ENCODE measurements around the gene BCAM. TPM values are rescaled to one million over a fixed set of nuclear protein-coding genes. Genes with fewer than 3 reads are reported as not detected.

The BCAM gene
- total and polyA plus RNA-seq, 3 experiments from 2014 or later = not detected

DNA sequence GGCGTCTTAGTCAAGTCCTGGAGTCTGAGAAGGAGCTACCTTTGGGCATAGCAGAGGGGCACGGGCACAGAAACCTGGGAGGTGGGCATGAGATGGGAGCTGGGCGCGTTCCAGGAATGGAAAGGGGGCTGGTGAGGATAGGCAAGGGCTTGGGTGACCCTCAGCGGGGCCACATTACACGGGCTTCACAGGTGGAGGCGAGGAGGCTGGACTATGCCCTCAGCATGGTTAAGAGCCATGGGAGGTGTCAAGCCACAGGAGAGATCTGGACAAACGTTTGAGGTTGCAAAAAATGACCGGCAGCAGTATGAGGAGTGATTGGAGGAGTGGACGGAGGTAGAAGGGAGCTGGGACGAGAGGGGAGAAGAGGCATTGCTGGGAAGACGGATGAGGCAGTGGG, 58.7 kb downstream of the BCAM start:
- H3K27me3 Mint-ChIP-seq = peaks cover 1 to 3% of the 10 kb centered on the region in 2 donors
- H3K27ac Mint-ChIP-seq = no peak overlapping the region
- no peaks in the 10 kb centered on the region for H3K27me3 ChIP-seq (ENCODE audit: insufficient read depth, low read length, poor library complexity, severe bottlenecking)
- no peaks in the 10 kb centered on the region for H3K4me1 ChIP-seq (ENCODE audit: insufficient read depth, low read length)
- peaks cover 0 to 2% (median 0%) of the 10 kb centered on the region in 3 donors for H3K36me3 Mint-ChIP-seq
- H3K4me1 Mint-ChIP-seq = no peaks in the 10 kb centered on the region
- H3K9me3 ChIP-seq (ENCODE audit: low read length) = no peaks in the 10 kb centered on the region
- H3K9me3 Mint-ChIP-seq = no peaks in the 10 kb centered on the region
- no peak overlapping the region for H3K4me3 ChIP-seq (ENCODE audit: low read length)
- no peak overlapping the region for H3K4me3 Mint-ChIP-seq
- H3K36me3 ChIP-seq (ENCODE audit: insufficient read depth, low read length) = no peaks in the 10 kb centered on the region
- DNase-seq = peak in 1 of 5 donors; percentile 1
- POLR2A ChIA-PET = no interaction called here
- no peak overlapping the region for H3K27ac ChIP-seq (ENCODE audit: low read depth, low read length)
- CTCF ChIA-PET = interaction anchor here (0.6 to 0.7 kb wide), 2 partner anchors 155 to 166 kb away, joined by 3 read pairs; no protein-coding TSS in a partner anchor

DNA sequence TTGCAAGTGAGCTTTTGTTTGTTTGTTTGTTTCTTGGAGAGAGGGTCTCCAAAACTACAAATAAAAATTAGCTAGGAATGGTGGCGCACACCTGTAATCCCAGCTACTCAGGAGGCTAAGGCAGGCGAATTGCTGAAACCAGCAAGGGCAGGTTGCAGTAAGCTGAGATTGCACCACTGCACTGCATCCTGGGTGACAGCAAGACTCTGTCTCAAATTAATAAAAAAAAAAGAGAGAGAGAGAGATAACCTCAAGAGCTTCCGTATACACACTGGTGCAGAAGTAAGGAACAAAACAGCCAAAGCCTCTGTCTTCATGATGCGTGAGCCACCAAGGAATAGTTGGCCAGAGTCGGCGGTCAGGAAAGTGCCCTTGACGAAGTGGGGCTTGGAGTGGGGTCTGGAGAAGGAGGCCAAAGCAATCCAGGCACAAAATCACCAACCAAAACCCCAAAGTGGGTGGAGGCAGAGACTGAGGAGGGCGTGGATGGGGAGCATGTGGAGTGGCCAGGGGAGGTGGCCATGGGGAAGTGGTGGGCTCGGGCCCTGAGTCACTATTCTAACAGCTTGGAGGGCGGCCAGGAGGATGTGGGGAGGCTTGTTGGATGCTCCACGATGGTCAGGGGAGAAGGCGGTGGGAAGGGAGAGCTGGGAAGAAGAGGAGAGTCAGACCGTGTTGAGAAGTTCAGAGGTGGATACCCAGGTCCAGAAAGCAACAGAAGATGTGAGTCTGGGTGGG, 61.0 kb downstream of the BCAM start:
- H3K4me1 ChIP-seq (ENCODE audit: insufficient read depth, low read length) = no peaks in the 10 kb centered on the region
- no peaks in the 10 kb centered on the region for H3K9me3 ChIP-seq (ENCODE audit: low read length)
- no peak overlapping the region for H3K27ac ChIP-seq (ENCODE audit: low read depth, low read length)
- peaks cover 0 to 2% (median 0%) of the 10 kb centered on the region in 3 donors for H3K36me3 Mint-ChIP-seq
- H3K27ac Mint-ChIP-seq = no peak overlapping the region
- peak in 1 of 5 donors; percentile 13 for DNase-seq
- CTCF ChIA-PET = no interaction called here
- H3K4me3 Mint-ChIP-seq = no peak overlapping the region
- H3K4me3 ChIP-seq (ENCODE audit: low read length) = no peak overlapping the region
- H3K27me3 ChIP-seq (ENCODE audit: insufficient read depth, low read length, poor library complexity, severe bottlenecking) = no peaks in the 10 kb centered on the region
- no peaks in the 10 kb centered on the region for H3K36me3 ChIP-seq (ENCODE audit: insufficient read depth, low read length)
- H3K4me1 Mint-ChIP-seq = no peaks in the 10 kb centered on the region
- H3K27me3 Mint-ChIP-seq = peaks cover 1 to 3% of the 10 kb centered on the region in 2 donors
- H3K9me3 Mint-ChIP-seq = no peaks in the 10 kb centered on the region
- POLR2A ChIA-PET = no interaction called here

Other genes starting within 250 kb of the BCAM start
- gene IGSF23, start 195.5 kb upstream of the BCAM start, total RNA-seq = not detected
- not detected for gene IGSF23, start 195.5 kb upstream of the BCAM start, polyA plus RNA-seq
- gene PVR, start 165.2 kb upstream of the BCAM start, total RNA-seq = 1 to 10 TPM; 5.2 to 5.3 TPM
- 0.56 TPM for gene PVR, start 165.2 kb upstream of the BCAM start, polyA plus RNA-seq
- under 1 TPM; 0.18 to 0.24 TPM for gene CEACAM19, start 137.6 kb upstream of the BCAM start, total RNA-seq
- not detected for gene CEACAM19, start 137.6 kb upstream of the BCAM start, polyA plus RNA-seq
- not detected for gene CEACAM16, start 110.0 kb upstream of the BCAM start, total RNA-seq
- not detected for gene CEACAM16, start 110.0 kb upstream of the BCAM start, polyA plus RNA-seq
- gene BCL3, start 60.4 kb upstream of the BCAM start, total RNA-seq = 10 to 100 TPM; 30.5 to 33.9 TPM
- gene BCL3, start 60.4 kb upstream of the BCAM start, polyA plus RNA-seq = 9.8 TPM
- gene CBLC, start 31.2 kb upstream of the BCAM start, total RNA-seq = not detected
- not detected for gene CBLC, start 31.2 kb upstream of the BCAM start, polyA plus RNA-seq
- under 1 TPM; 0.22 to 0.66 TPM for gene NECTIN2, start 37.2 kb downstream of the BCAM start, total RNA-seq
- 0.47 TPM for gene NECTIN2, start 37.2 kb downstream of the BCAM start, polyA plus RNA-seq
- 100 to 1,000 TPM; 211 to 218 TPM for gene TOMM40, start 82.2 kb downstream of the BCAM start, total RNA-seq
- gene TOMM40, start 82.2 kb downstream of the BCAM start, polyA plus RNA-seq = 41.4 TPM
- gene APOE, start 96.7 kb downstream of the BCAM start, total RNA-seq = 1 to 10 TPM; 4.5 TPM
- gene APOE, start 96.7 kb downstream of the BCAM start, polyA plus RNA-seq = not detected
- gene APOC1, start 105.5 kb downstream of the BCAM start, total RNA-seq = 1 to 10 TPM; 4.6 to 5.7 TPM
- gene APOC1, start 105.5 kb downstream of the BCAM start, polyA plus RNA-seq = not detected
- gene APOC4, start 133.1 kb downstream of the BCAM start, total RNA-seq = not detected
- gene APOC4, start 133.1 kb downstream of the BCAM start, polyA plus RNA-seq = not detected
- not detected for gene APOC2, start 136.9 kb downstream of the BCAM start, total RNA-seq
- gene APOC2, start 136.9 kb downstream of the BCAM start, polyA plus RNA-seq = not detected
- gene CLPTM1, start 146.3 kb downstream of the BCAM start, total RNA-seq = 10 to 100 TPM; 78.6 to 82.5 TPM
- 27.5 TPM for gene CLPTM1, start 146.3 kb downstream of the BCAM start, polyA plus RNA-seq
- gene RELB, start 192.4 kb downstream of the BCAM start, total RNA-seq = 10 to 100 TPM; 53.4 to 57.4 TPM
- gene RELB, start 192.4 kb downstream of the BCAM start, polyA plus RNA-seq = 22.7 TPM
- gene CLASRP, start 229.9 kb downstream of the BCAM start, total RNA-seq = 10 to 100 TPM; 75.5 to 84.1 TPM
- 7.9 TPM for gene CLASRP, start 229.9 kb downstream of the BCAM start, polyA plus RNA-seq

Data from CD8-positive, alpha-beta memory T cell (primary cell).